Panc1 (cell line): Measurements from ENCODE around the gene SMNDC1. TPM values are rescaled to one million over a fixed set of nuclear protein-coding genes. Genes with fewer than 3 reads are reported as not detected.

Experiments used
- ATAC-seq: fragments of 200-7000 bp; cut with Tn5 transposase; 2 replicates; pipeline ENCODE4 v1.9.1; 2020; ENCODE audit warnings: mild to moderate bottlenecking, moderate library complexity
- BruUV-seq: library from RNA; stranded (reverse); fragments of 400-500 nt; replicated peaks from 2 replicates; lab custom pipeline; 2021; lab: Mats Ljungman, UMichigan
- CTCF ChIA-PET: fragments of 300-600 bp; sonication (Branson Sonifier 250); formaldehyde crosslinking; loops from one replicate; lab custom pipeline; 2022; ENCODE audit warnings: antibody characterized with exemption; lab: Charles Lee
- POLR2A ChIA-PET: fragments of 300-600 bp; sonication (Branson Sonifier 250); formaldehyde crosslinking; loops from one replicate; lab custom pipeline; 2022; ENCODE audit warnings: antibody characterized with exemption; lab: Charles Lee
- DNase-seq: peaks from one replicate; pipeline ENCODE4 v3.0.0-alpha.2; 2010; ENCODE audit warnings: low read depth, low spot score
- H3K27ac ChIP-seq: 2 replicates; pipeline ENCODE4 v1.5.1; 2011; ENCODE audit warnings: mild to moderate bottlenecking, low read length, inconsistent platforms
- H3K27me3 ChIP-seq: fragments of 200-500 bp; sonication (Bioruptor generic); 2 replicates; pipeline ENCODE4 v1.6.0; 2014; ENCODE audit warnings: low read length, inconsistent platforms; ENCODE audit not compliant: control insufficient read depth, insufficient read depth
- H3K36me3 ChIP-seq: fragments of 200-500 bp; sonication (Bioruptor generic); 2 replicates; pipeline ENCODE4 v1.5.1; 2014; ENCODE audit warnings: inconsistent platforms, mild to moderate bottlenecking, low read length, moderate library complexity; ENCODE audit not compliant: control insufficient read depth, insufficient read depth
- H3K4me1 ChIP-seq: 2 replicates; pipeline ENCODE4 v1.5.1; 2011; ENCODE audit warnings: inconsistent platforms, mild to moderate bottlenecking, low read length, moderate library complexity; ENCODE audit not compliant: control insufficient read depth, insufficient read depth
- H3K4me3 ChIP-seq, 2 experiments: 2 replicates each; pipeline ENCODE4 v1.5.1; 2011 to 2012; ENCODE audit warnings: low read depth in 2 of 2, low read length in 2 of 2, mild to moderate bottlenecking in 2 of 2, inconsistent platforms in 1 of 2, moderate library complexity in 1 of 2
- H3K9me3 ChIP-seq: fragments of 200-500 bp; sonication (Bioruptor generic); 2 replicates; pipeline ENCODE4 v1.5.1; 2014; ENCODE audit warnings: low read depth, mild to moderate bottlenecking, inconsistent platforms, low read length, moderate library complexity; ENCODE audit not compliant: control insufficient read depth, insufficient read depth
- POLR2AphosphoS5 ChIP-seq: IDR thresholded peaks from 2 replicates; pipeline ENCODE4 v1.6.1; 2012; ENCODE audit warnings: mild to moderate bottlenecking, low read depth, low read length, moderate library complexity
- SIN3A ChIP-seq: IDR thresholded peaks from 2 replicates; pipeline ENCODE4 v1.6.1; 2012; ENCODE audit warnings: low read depth, mild to moderate bottlenecking, low read length, moderate library complexity, borderline replicate concordance; ENCODE audit not compliant: insufficient read depth
- TCF7L2 ChIP-seq: IDR thresholded peaks from 2 replicates; pipeline ENCODE4 v1.6.1; 2011; ENCODE audit warnings: mild to moderate bottlenecking, low read depth, low read length, inconsistent platforms
- in situ Hi-C: cut with HindIII; loops from 2 replicates; pipeline ENCODE4 v1.10.0; 2016; ENCODE audit warnings: low sequenced_read_pairs, low pct_unique_long_range_greater_than_20kb
- intact Hi-C: fragments of 100-400 bp; cut with micrococcal nuclease; formaldehyde crosslinking; loops from one replicate; pipeline ENCODE4 v1.10.0; 2022; ENCODE audit not compliant: unreplicated experiment
- total RNA-seq: library from RNA; stranded (reverse); gene quantifications from one replicate; pipeline ENCODE4 v1.2.1, GENCODE V29; 2021; ENCODE audit not compliant: unreplicated experiment
- TF ChIP-seq, protein P1 (sequence below): fragments of 450-650 bp; IDR thresholded peaks from 2 replicates; pipeline ENCODE4 v1.5.1; 2017; ENCODE audit warnings: mild to moderate bottlenecking
- TF ChIP-seq, protein P2 (sequence below), 2 experiments: IDR thresholded peaks; 2 replicates each; pipeline ENCODE4 v1.6.1; 2011 to 2012; ENCODE audit warnings: low read depth in 2 of 2, control low read depth in 1 of 2, low read length in 1 of 2, mild to moderate bottlenecking in 1 of 2, moderate library complexity in 1 of 2; ENCODE audit not compliant: insufficient read depth in 1 of 2

SMNDC1 gene
- total RNA-seq, 1 experiment from 2014 or later, result 62.2 TPM

DNA sequence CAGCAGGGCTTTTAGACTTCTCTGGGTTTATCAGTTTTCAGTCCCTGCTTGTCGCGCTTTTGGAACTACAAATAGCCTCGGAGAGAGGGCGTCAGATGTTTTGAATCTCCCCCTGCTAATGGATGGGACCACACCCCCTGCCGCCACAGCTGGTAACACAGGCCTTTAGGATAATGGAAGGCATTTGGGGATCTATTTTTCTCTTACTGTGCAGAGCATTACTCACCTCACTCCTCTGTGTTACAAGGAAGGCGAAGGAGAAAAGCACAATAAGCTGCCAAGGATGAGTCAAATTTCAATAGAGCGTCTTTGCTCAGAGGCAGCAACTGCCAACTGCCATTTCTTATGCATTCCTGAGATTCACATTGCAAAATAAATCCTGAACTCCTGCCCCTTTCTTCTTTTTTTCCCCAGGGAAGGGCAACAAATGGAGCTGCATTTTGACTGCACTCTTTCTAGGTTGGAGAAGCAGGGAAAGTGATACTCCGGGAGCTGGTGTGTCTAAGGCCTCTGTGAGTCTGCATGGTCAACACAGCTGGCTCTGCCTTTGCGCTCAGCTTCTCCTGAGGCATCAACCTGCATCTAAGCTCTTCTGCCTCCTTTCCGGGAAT, 31.5 kb upstream of the SMNDC1 start:
- TF ChIP-seq, protein P1, sequence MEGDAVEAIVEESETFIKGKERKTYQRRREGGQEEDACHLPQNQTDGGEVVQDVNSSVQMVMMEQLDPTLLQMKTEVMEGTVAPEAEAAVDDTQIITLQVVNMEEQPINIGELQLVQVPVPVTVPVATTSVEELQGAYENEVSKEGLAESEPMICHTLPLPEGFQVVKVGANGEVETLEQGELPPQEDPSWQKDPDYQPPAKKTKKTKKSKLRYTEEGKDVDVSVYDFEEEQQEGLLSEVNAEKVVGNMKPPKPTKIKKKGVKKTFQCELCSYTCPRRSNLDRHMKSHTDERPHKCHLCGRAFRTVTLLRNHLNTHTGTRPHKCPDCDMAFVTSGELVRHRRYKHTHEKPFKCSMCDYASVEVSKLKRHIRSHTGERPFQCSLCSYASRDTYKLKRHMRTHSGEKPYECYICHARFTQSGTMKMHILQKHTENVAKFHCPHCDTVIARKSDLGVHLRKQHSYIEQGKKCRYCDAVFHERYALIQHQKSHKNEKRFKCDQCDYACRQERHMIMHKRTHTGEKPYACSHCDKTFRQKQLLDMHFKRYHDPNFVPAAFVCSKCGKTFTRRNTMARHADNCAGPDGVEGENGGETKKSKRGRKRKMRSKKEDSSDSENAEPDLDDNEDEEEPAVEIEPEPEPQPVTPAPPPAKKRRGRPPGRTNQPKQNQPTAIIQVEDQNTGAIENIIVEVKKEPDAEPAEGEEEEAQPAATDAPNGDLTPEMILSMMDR, result no peak
- TF ChIP-seq, protein P2, sequence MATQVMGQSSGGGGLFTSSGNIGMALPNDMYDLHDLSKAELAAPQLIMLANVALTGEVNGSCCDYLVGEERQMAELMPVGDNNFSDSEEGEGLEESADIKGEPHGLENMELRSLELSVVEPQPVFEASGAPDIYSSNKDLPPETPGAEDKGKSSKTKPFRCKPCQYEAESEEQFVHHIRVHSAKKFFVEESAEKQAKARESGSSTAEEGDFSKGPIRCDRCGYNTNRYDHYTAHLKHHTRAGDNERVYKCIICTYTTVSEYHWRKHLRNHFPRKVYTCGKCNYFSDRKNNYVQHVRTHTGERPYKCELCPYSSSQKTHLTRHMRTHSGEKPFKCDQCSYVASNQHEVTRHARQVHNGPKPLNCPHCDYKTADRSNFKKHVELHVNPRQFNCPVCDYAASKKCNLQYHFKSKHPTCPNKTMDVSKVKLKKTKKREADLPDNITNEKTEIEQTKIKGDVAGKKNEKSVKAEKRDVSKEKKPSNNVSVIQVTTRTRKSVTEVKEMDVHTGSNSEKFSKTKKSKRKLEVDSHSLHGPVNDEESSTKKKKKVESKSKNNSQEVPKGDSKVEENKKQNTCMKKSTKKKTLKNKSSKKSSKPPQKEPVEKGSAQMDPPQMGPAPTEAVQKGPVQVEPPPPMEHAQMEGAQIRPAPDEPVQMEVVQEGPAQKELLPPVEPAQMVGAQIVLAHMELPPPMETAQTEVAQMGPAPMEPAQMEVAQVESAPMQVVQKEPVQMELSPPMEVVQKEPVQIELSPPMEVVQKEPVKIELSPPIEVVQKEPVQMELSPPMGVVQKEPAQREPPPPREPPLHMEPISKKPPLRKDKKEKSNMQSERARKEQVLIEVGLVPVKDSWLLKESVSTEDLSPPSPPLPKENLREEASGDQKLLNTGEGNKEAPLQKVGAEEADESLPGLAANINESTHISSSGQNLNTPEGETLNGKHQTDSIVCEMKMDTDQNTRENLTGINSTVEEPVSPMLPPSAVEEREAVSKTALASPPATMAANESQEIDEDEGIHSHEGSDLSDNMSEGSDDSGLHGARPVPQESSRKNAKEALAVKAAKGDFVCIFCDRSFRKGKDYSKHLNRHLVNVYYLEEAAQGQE (IDR thresholded peaks at IDR 0.05; ENCODE audit: insufficient read depth in 1 of 2, low read depth in 2 of 2, low read length in 1 of 2), result no peak
- TF ChIP-seq TCF7L2 (no peak), POLR2AphosphoS5 (no peak), SIN3A (no peak)
- BruUV-seq, result no TSS peak
- CTCF ChIA-PET, result no interaction called here
- POLR2A ChIA-PET, result interaction anchor here (0.6 kb wide), 1 partner anchor 62 kb away, joined by 3 read pairs; no protein-coding TSS in a partner anchor
- in situ Hi-C loops (no loop called here), intact Hi-C loops (no loop called here)
- Histone ChIP-seq H3K4me3 (no peak overlapping the region), H3K27me3 (no peaks in the 10 kb centered on the region), H3K27ac (no peak overlapping the region), H3K9me3 (no peaks in the 10 kb centered on the region), H3K4me1 (no peaks in the 10 kb centered on the region), H3K36me3 (no peaks in the 10 kb centered on the region)
- ATAC-seq (peak; percentile 60), DNase-seq (no peak)

DNA sequence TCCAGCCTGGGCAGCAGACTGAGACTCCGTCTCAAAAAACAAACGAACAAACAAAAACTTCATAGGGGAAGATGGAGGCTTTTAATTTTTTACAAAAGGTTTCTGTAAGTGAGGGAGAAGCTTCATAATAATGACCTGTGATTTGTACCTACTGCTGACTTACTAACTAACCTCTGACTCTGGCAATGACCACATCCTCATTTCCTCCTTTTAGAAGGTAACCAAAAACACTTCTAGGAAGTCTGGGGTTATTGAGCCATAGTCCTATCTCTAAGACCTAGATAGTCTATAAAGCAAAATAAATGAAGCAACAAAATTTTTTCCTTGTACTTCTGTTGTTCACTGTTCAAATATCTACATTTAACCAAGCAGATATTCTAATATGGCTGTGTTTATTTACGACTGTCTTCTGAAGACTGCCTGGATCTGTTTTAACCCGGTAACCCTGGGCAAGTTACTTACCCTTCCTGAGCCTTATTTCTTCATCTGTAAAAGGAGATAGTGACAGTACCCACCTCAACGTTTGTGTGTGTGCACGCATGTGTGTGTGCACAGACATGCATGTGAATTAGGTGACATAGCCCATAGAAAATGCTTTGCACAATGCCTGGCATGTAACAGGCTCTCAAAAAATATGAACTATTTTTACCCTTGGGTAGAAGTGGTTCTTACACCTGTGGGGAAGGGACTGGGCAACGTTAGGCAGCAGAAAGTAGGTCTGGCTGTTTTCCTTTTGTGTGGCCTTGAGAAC, 30.8 kb upstream of the SMNDC1 start:
- intact Hi-C loops, result no loop called here
- ChIA-PET POLR2A (interaction anchor here (0.6 kb wide), 1 partner anchor 536 kb away, joined by 7 read pairs; the partner anchor contains the start of gene PDCD4), CTCF (interaction anchor here (1.6 kb wide), 1 partner anchor 19 kb away, joined by 5 read pairs; no protein-coding TSS in a partner anchor)
- no peak for ATAC-seq
- H3K36me3 ChIP-seq, result no peaks in the 10 kb centered on the region
- in situ Hi-C loops, result no loop called here
- no peak overlapping the region for H3K4me3 ChIP-seq
- no peaks in the 10 kb centered on the region for H3K9me3 ChIP-seq
- no peaks in the 10 kb centered on the region for H3K27me3 ChIP-seq
- TF ChIP-seq, protein P2 (IDR thresholded peaks at IDR 0.05; ENCODE audit: insufficient read depth in 1 of 2, low read depth in 2 of 2, low read length in 1 of 2), result no peak
- TF ChIP-seq POLR2AphosphoS5 (no peak), TCF7L2 (no peak), SIN3A (no peak)
- TF ChIP-seq, protein P1, result no peak
- DNase-seq, result no peak
- H3K4me1 ChIP-seq, result no peaks in the 10 kb centered on the region
- no TSS peak for BruUV-seq
- no peak overlapping the region for H3K27ac ChIP-seq
